Breast epithelium (tissue), 3 donors: ENCODE data around the gene HAGH.

Experiments used
- CTCF ChIP-seq, 3 donors: fragments of 450-650 bp; IDR thresholded peaks; one replicate each; pipeline ENCODE4 v1.5.1; 2016 to 2017; ENCODE audit warnings: antibody characterized with exemption in 3 of 3, mild to moderate bottlenecking in 3 of 3, moderate library complexity in 3 of 3
- POLR2A ChIP-seq: fragments of 450-650 bp; IDR thresholded peaks from one replicate; pipeline ENCODE4 v1.6.1; 2016; ENCODE audit warnings: antibody characterized with exemption, mild to moderate bottlenecking, moderate library complexity

- TF ChIP-seq POLR2A (no peak), CTCF (IDR thresholded peaks at IDR 0.05) (no peak)
These were observed 19.4 kb upstream of the HAGH start for GRCh38 chr16:1845985-1846384.
